HG03558 (cell line): ENCODE results near the gene WDTC1.
"Not testable (repeated sequence)": the region's sequence is repeated elsewhere in the genome, so short reads cannot be mapped to it uniquely, and the experiment has no call there.

ENCODE experiments used
- ATAC-seq: cut with Tn5 transposase; IDR thresholded peaks from one replicate; pipeline ENCODE4 v1.9.1; 2021; ENCODE audit warnings: moderate number of reproducible peaks; ENCODE audit not compliant: unreplicated experiment; ENCODE audit errors: extremely low read depth

The WDTC1 gene

GRCh38 chr1:27246194-27246593, 11.8 kb downstream of the WDTC1 start:
- ATAC-seq, result no peak

- ATAC-seq, result no peak
Measured at GRCh38 chr1:27253596-27253995, 19.2 kb downstream of the WDTC1 start.

- ATAC-seq, result no peak
Measured at GRCh38 chr1:27255136-27255535, 20.7 kb downstream of the WDTC1 start.

- no peak for ATAC-seq
Measured at GRCh38 chr1:27257155-27257554, 22.7 kb downstream of the WDTC1 start.

- ATAC-seq, result no peak
Measured at GRCh38 chr1:27258598-27258997, 24.2 kb downstream of the WDTC1 start.

- no peak for ATAC-seq
Measured at GRCh38 chr1:27267153-27267552, 32.7 kb downstream of the WDTC1 start.

- no peak for ATAC-seq
Measured at GRCh38 chr1:27269276-27269675, 34.8 kb downstream of the WDTC1 start.

- no peak for ATAC-seq
Measured at GRCh38 chr1:27274204-27274603, 39.8 kb downstream of the WDTC1 start.

- no peak for ATAC-seq
Measured at GRCh38 chr1:27275696-27276095, 41.3 kb downstream of the WDTC1 start.

- ATAC-seq, result no peak
Measured at GRCh38 chr1:27284425-27285273, 50.2 kb downstream of the WDTC1 start.

GRCh38 chr1:27285274-27285660, 50.8 kb downstream of the WDTC1 start:
- ATAC-seq, result no peak

- not testable (repeated sequence) for ATAC-seq
Measured at GRCh38 chr1:27285821-27286220, 51.4 kb downstream of the WDTC1 start.

GRCh38 chr1:27289125-27289524, 54.7 kb downstream of the WDTC1 start:
- ATAC-seq, result not testable (repeated sequence)

- ATAC-seq, result no peak
Measured at GRCh38 chr1:27290581-27290980, 56.1 kb downstream of the WDTC1 start.

GRCh38 chr1:27292106-27292505, 57.7 kb downstream of the WDTC1 start:
- ATAC-seq, result no peak

GRCh38 chr1:27293915-27294314, 59.5 kb downstream of the WDTC1 start:
- no peak for ATAC-seq

GRCh38 chr1:27296773-27297291, 62.4 kb downstream of the WDTC1 start:
- no peak for ATAC-seq

- no peak for ATAC-seq
Measured at GRCh38 chr1:27297903-27298302, 63.5 kb downstream of the WDTC1 start.

- no peak for ATAC-seq
Measured at GRCh38 chr1:27298632-27299384, 64.4 kb downstream of the WDTC1 start.

GRCh38 chr1:27299385-27300271, 65.2 kb downstream of the WDTC1 start:
- no peak for ATAC-seq
